GM12878 (cell line): Measurements from ENCODE around the gene DDX10. TPM values are rescaled to one million over a fixed set of nuclear protein-coding genes. Genes with fewer than 3 reads are reported as not detected.

Experiments
- ATAC-seq: fragments of 200-7000 bp; cut with Tn5 transposase; 3 replicates; pipeline ENCODE4 v1.9.1; 2020; ENCODE audit warnings: mild to moderate bottlenecking, moderate library complexity
- BruUV-seq: library from RNA; stranded (reverse); fragments of 400-500 nt; replicated peaks from 2 replicates; lab custom pipeline; 2021; lab: Mats Ljungman, UMichigan
- CTCF ChIA-PET: fragments of 300-600 bp; sonication (Branson Sonifier 250); formaldehyde crosslinking; extraction: SDS; loops from one replicate; lab custom pipeline; 2021; ENCODE audit warnings: inconsistent platforms; lab: Yijun Ruan, JAX
- POLR2A ChIA-PET: fragments of 350-600 bp; formaldehyde crosslinking; extraction: SDS; loops from one replicate; lab custom pipeline; 2021; ENCODE audit warnings: inconsistent platforms; lab: Charles Lee
- RAD21 ChIA-PET: fragments of 300-600 bp; sonication (Branson Sonifier 250); formaldehyde crosslinking; loops from one replicate; lab custom pipeline; 2023; ENCODE audit warnings: antibody characterized with exemption; ENCODE audit not compliant: unreplicated experiment; lab: Charles Lee
- SMC1A ChIA-PET: fragments of 300-600 bp; sonication (Branson Sonifier 250); formaldehyde crosslinking; loops from one replicate; lab custom pipeline; 2023; ENCODE audit not compliant: unreplicated experiment, uncharacterized antibody; lab: Charles Lee
- DNase-seq: peaks from one replicate; pipeline ENCODE4 v3.0.0-alpha.2; 2011; ENCODE audit warnings: low read depth, low spot score
- FAIRE-seq: peaks from 3 replicates; lab custom pipeline; 2011; peaks lifted over from hg19 to GRCh38; lab: Jason Lieb, UNC
- H2AFZ ChIP-seq: 2 replicates; pipeline ENCODE4 v1.6.0; 2011; ENCODE audit warnings: low read depth, low read length, control low read depth; ENCODE audit not compliant: control insufficient read depth
- H3K27ac ChIP-seq: 2 replicates; pipeline ENCODE4 v1.5.1; 2011; ENCODE audit warnings: control low read depth; ENCODE audit not compliant: control insufficient read depth, insufficient read depth
- H3K27me3 ChIP-seq, 2 experiments: replicated peaks in 1 of 2; 2 replicates each; pipeline versions ENCODE4 v1.6.0 to v1.6.1; 2011; ENCODE audit warnings: low read length in 1 of 2; ENCODE audit not compliant: control insufficient read depth in 2 of 2, insufficient read depth in 2 of 2
- H3K36me3 ChIP-seq, 2 experiments: 2 replicates each; pipeline ENCODE4 v1.5.1; 2011; ENCODE audit warnings: low read length in 1 of 2; ENCODE audit not compliant: control insufficient read depth in 2 of 2, insufficient read depth in 2 of 2
- H3K4me1 ChIP-seq: 2 replicates; pipeline ENCODE4 v1.6.1; 2011; ENCODE audit warnings: mild to moderate bottlenecking, low read length, moderate library complexity, mixed read lengths; ENCODE audit not compliant: control insufficient read depth, insufficient read depth
- H3K4me2 ChIP-seq: 2 replicates; pipeline ENCODE4 v1.6.0; 2011; ENCODE audit warnings: control low read depth; ENCODE audit not compliant: control insufficient read depth, insufficient read depth
- H3K4me3 ChIP-seq: fragments of 200-600 bp; sonication (generic); 2 replicates; pipeline ENCODE4 v1.5.1; 2016
- H3K79me2 ChIP-seq: 2 replicates; pipeline ENCODE4 v1.6.0; 2011; ENCODE audit warnings: low read length; ENCODE audit not compliant: control insufficient read depth, insufficient read depth
- H3K9ac ChIP-seq: 2 replicates; pipeline ENCODE4 v1.8.0; 2011; ENCODE audit warnings: low read length, control low read depth, mixed read lengths; ENCODE audit not compliant: control insufficient read depth, insufficient read depth
- H3K9me3 ChIP-seq: replicated peaks from 3 replicates; pipeline ENCODE4 v1.5.1; 2011; ENCODE audit warnings: mild to moderate bottlenecking, low read length; ENCODE audit not compliant: control insufficient read depth, insufficient read depth
- H4K20me1 ChIP-seq: 2 replicates; pipeline ENCODE4 v1.6.0; 2011; ENCODE audit not compliant: control insufficient read depth, insufficient read depth
- CBX3 ChIP-seq: fragments of 200-600 bp; sonication (generic); IDR thresholded peaks from 2 replicates; pipeline ENCODE4 v1.6.1; 2016; ENCODE audit warnings: low read depth, borderline replicate concordance
- CEBPB ChIP-seq, 2 experiments: fragments of 150-350 bp in 1 of 2; IDR thresholded peaks; 2 replicates each; pipeline ENCODE4 v1.6.1; 2012 to 2014; ENCODE audit warnings: low read depth in 2 of 2, low read length in 2 of 2, borderline replicate concordance in 1 of 2, inconsistent platforms in 1 of 2
- CHD2 ChIP-seq: IDR thresholded peaks from 2 replicates; pipeline ENCODE4 v1.6.1; 2011; ENCODE audit warnings: low read depth, low read length, improper control_type of control experiment, borderline replicate concordance
- EGR1 ChIP-seq, 2 experiments: IDR thresholded peaks; 1 replicate in 1 of 2; 2 replicates in 1 of 2; pipeline ENCODE4 v1.6.1; 2011 to 2012; ENCODE audit warnings: low read depth in 2 of 2, low read length in 2 of 2, borderline replicate concordance in 1 of 2, mild to moderate bottlenecking in 1 of 2, moderate library complexity in 1 of 2
- KDM1A ChIP-seq: fragments of 200-600 bp; sonication (generic); IDR thresholded peaks from 2 replicates; pipeline ENCODE4 v1.6.1; 2016; ENCODE audit warnings: borderline replicate concordance
- KLF5 ChIP-seq: fragments of 450-650 bp; IDR thresholded peaks from 2 replicates; pipeline ENCODE4 v1.6.1; 2014; ENCODE audit warnings: mild to moderate bottlenecking; ENCODE audit not compliant: partially characterized antibody
- ZNF24 ChIP-seq: fragments of 450-650 bp; IDR thresholded peaks from 2 replicates; pipeline ENCODE4 v1.6.1; 2017; ENCODE audit warnings: antibody characterized with exemption, mild to moderate bottlenecking
- WGBS: methylation state at CpG from one replicate; pipeline ENCODE4 v1.1.6; 2016; ENCODE audit warnings: low lambda C conversion rate; ENCODE audit not compliant: insufficient replicate concordance, insufficient coverage; ENCODE audit errors: missing lambda C conversion rate; 5-methylcytosine and 5-hydroxymethylcytosine counted together
- in situ Hi-C: fragments of 300-500 bp; cut with MboI; formaldehyde crosslinking; loops from 9 replicates; pipeline ENCODE4 v1.14.3; 2018; ENCODE audit warnings: mixed read lengths
- intact Hi-C: fragments of 100-400 bp; cut with micrococcal nuclease; formaldehyde crosslinking; loops from one replicate; pipeline ENCODE4 v1.14.2; 2022; ENCODE audit not compliant: unreplicated experiment
- polyA plus RNA-seq, 11 experiments: library from polyadenylated mRNA; depleted of rRNA in 4 of 11; unstranded in 6 of 11; stranded (reverse) in 5 of 11; fragments of >200 nt; fragmentation: Nextera tagmentation in 4 of 11; fragmentation: Illumina TruSeq in 1 of 11; extraction: Ambion mirVana in 4 of 11; extraction: Trizol in 1 of 11; gene quantifications; 1 replicate in 1 of 11; 2 replicates in 10 of 11; pipeline versions ENCODE4 v1.2.1 to v1.2.3, GENCODE V29; 2011 to 2016; ENCODE audit warnings: inconsistent platforms in 2 of 11, missing spikeins in 2 of 11, low read depth in 1 of 11
- total RNA-seq, 4 experiments: library from RNA; depleted of rRNA in 3 of 4; stranded (reverse); fragments of >200 nt in 3 of 4; fragmentation: Illumina TruSeq in 1 of 4; extraction: Trizol in 1 of 4; gene quantifications; 2 replicates each; pipeline versions ENCODE4 v1.2.1 to v1.2.3, GENCODE V29; 2013 to 2021
- TF ChIP-seq, protein P1 (sequence below): fragments of 450-650 bp; formaldehyde crosslinking; IDR thresholded peaks from 2 replicates; pipeline ENCODE4 v1.5.0; 2022; ENCODE audit warnings: mild to moderate bottlenecking, missing genetic modification characterization
- TF ChIP-seq, protein P2 (sequence below): IDR thresholded peaks from 2 replicates; pipeline ENCODE4 v1.6.1; 2012; ENCODE audit warnings: improper control_type of control experiment, low read depth, low read length; ENCODE audit not compliant: insufficient replicate concordance
- TF ChIP-seq, protein P3 (sequence below): IDR thresholded peaks from 2 replicates; pipeline ENCODE4 v1.6.1; 2012; ENCODE audit warnings: mild to moderate bottlenecking, low read depth, low read length

DDX10 gene
- total and polyA plus RNA-seq, 10 of the 15 experiments (the other 5 are each of a cell fraction or from before 2014, with no cell fraction given): 20.9 to 51.5 (median 31.9) TPM

- no peak overlapping the region for H3K9ac ChIP-seq
- in situ Hi-C loops (no loop called here), intact Hi-C loops (no loop called here)
- ATAC-seq (no peak), FAIRE-seq (no peak), DNase-seq (no peak)
- H3K4me1 ChIP-seq: no peaks in the 10 kb centered on the region
- no peaks in the 10 kb centered on the region for H3K79me2 ChIP-seq
- H3K4me2 ChIP-seq: no peak overlapping the region
- H3K27me3 ChIP-seq: no peaks in the 10 kb centered on the region
- CTCF ChIA-PET: no interaction called here
- H3K27ac ChIP-seq: no peak overlapping the region
- RAD21 ChIA-PET: no interaction called here
- SMC1A ChIA-PET: no interaction called here
- WGBS: 96% methylated on average over 1 of the region's 1 CpG
- POLR2A ChIA-PET: no interaction called here
- no peaks in the 10 kb centered on the region for H3K36me3 ChIP-seq
- H3K9me3 ChIP-seq: no peaks in the 10 kb centered on the region
- BruUV-seq: no TSS peak
- no peaks in the 10 kb centered on the region for H4K20me1 ChIP-seq
- H2AFZ ChIP-seq: no peak overlapping the region
- H3K4me3 ChIP-seq: no peak overlapping the region
- TF ChIP-seq, protein P1, sequence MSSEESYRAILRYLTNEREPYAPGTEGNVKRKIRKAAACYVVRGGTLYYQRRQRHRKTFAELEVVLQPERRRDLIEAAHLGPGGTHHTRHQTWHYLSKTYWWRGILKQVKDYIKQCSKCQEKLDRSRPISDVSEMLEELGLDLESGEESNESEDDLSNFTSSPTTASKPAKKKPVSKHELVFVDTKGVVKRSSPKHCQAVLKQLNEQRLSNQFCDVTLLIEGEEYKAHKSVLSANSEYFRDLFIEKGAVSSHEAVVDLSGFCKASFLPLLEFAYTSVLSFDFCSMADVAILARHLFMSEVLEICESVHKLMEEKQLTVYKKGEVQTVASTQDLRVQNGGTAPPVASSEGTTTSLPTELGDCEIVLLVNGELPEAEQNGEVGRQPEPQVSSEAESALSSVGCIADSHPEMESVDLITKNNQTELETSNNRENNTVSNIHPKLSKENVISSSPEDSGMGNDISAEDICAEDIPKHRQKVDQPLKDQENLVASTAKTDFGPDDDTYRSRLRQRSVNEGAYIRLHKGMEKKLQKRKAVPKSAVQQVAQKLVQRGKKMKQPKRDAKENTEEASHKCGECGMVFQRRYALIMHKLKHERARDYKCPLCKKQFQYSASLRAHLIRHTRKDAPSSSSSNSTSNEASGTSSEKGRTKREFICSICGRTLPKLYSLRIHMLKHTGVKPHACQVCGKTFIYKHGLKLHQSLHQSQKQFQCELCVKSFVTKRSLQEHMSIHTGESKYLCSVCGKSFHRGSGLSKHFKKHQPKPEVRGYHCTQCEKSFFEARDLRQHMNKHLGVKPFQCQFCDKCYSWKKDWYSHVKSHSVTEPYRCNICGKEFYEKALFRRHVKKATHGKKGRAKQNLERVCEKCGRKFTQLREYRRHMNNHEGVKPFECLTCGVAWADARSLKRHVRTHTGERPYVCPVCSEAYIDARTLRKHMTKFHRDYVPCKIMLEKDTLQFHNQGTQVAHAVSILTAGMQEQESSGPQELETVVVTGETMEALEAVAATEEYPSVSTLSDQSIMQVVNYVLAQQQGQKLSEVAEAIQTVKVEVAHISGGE (CRISPR knock-in tag): no peak
- TF ChIP-seq, protein P2, sequence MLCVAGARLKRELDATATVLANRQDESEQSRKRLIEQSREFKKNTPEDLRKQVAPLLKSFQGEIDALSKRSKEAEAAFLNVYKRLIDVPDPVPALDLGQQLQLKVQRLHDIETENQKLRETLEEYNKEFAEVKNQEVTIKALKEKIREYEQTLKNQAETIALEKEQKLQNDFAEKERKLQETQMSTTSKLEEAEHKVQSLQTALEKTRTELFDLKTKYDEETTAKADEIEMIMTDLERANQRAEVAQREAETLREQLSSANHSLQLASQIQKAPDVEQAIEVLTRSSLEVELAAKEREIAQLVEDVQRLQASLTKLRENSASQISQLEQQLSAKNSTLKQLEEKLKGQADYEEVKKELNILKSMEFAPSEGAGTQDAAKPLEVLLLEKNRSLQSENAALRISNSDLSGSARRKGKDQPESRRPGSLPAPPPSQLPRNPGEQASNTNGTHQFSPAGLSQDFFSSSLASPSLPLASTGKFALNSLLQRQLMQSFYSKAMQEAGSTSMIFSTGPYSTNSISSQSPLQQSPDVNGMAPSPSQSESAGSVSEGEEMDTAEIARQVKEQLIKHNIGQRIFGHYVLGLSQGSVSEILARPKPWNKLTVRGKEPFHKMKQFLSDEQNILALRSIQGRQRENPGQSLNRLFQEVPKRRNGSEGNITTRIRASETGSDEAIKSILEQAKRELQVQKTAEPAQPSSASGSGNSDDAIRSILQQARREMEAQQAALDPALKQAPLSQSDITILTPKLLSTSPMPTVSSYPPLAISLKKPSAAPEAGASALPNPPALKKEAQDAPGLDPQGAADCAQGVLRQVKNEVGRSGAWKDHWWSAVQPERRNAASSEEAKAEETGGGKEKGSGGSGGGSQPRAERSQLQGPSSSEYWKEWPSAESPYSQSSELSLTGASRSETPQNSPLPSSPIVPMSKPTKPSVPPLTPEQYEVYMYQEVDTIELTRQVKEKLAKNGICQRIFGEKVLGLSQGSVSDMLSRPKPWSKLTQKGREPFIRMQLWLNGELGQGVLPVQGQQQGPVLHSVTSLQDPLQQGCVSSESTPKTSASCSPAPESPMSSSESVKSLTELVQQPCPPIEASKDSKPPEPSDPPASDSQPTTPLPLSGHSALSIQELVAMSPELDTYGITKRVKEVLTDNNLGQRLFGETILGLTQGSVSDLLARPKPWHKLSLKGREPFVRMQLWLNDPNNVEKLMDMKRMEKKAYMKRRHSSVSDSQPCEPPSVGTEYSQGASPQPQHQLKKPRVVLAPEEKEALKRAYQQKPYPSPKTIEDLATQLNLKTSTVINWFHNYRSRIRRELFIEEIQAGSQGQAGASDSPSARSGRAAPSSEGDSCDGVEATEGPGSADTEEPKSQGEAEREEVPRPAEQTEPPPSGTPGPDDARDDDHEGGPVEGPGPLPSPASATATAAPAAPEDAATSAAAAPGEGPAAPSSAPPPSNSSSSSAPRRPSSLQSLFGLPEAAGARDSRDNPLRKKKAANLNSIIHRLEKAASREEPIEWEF: no peak
- TF ChIP-seq ZNF24: no peak
- TF ChIP-seq CEBPB (IDR thresholded peaks at IDR 0.05; ENCODE audit: borderline replicate concordance in 1 of 2, low read depth in 2 of 2, low read length in 2 of 2): no peak
- no peak for TF ChIP-seq EGR1 (IDR thresholded peaks at IDR 0.05; ENCODE audit: borderline replicate concordance in 1 of 2, low read depth in 2 of 2, low read length in 2 of 2)
- TF ChIP-seq, protein P3, sequence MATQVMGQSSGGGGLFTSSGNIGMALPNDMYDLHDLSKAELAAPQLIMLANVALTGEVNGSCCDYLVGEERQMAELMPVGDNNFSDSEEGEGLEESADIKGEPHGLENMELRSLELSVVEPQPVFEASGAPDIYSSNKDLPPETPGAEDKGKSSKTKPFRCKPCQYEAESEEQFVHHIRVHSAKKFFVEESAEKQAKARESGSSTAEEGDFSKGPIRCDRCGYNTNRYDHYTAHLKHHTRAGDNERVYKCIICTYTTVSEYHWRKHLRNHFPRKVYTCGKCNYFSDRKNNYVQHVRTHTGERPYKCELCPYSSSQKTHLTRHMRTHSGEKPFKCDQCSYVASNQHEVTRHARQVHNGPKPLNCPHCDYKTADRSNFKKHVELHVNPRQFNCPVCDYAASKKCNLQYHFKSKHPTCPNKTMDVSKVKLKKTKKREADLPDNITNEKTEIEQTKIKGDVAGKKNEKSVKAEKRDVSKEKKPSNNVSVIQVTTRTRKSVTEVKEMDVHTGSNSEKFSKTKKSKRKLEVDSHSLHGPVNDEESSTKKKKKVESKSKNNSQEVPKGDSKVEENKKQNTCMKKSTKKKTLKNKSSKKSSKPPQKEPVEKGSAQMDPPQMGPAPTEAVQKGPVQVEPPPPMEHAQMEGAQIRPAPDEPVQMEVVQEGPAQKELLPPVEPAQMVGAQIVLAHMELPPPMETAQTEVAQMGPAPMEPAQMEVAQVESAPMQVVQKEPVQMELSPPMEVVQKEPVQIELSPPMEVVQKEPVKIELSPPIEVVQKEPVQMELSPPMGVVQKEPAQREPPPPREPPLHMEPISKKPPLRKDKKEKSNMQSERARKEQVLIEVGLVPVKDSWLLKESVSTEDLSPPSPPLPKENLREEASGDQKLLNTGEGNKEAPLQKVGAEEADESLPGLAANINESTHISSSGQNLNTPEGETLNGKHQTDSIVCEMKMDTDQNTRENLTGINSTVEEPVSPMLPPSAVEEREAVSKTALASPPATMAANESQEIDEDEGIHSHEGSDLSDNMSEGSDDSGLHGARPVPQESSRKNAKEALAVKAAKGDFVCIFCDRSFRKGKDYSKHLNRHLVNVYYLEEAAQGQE: no peak
- TF ChIP-seq KDM1A: no peak
- TF ChIP-seq CHD2: no peak
- TF ChIP-seq CBX3: no peak
- no peak for TF ChIP-seq KLF5
Observed at GRCh38 chr11:108929241-108929640, 264.4 kb downstream of the DDX10 start.
